ENCODE measurements around the gene C19orf25. TPM values are rescaled to one million over a fixed set of nuclear protein-coding genes. Genes with fewer than 3 reads are reported as not detected.
"Not testable (repeated sequence)": the region's sequence is repeated elsewhere in the genome, so short reads cannot be mapped to it uniquely, and the experiment has no call there.

Gene C19orf25
- total RNA-seq, 4 donors from 2014 or later = 21.6 to 43.6 (median 29.8) TPM

DNA sequence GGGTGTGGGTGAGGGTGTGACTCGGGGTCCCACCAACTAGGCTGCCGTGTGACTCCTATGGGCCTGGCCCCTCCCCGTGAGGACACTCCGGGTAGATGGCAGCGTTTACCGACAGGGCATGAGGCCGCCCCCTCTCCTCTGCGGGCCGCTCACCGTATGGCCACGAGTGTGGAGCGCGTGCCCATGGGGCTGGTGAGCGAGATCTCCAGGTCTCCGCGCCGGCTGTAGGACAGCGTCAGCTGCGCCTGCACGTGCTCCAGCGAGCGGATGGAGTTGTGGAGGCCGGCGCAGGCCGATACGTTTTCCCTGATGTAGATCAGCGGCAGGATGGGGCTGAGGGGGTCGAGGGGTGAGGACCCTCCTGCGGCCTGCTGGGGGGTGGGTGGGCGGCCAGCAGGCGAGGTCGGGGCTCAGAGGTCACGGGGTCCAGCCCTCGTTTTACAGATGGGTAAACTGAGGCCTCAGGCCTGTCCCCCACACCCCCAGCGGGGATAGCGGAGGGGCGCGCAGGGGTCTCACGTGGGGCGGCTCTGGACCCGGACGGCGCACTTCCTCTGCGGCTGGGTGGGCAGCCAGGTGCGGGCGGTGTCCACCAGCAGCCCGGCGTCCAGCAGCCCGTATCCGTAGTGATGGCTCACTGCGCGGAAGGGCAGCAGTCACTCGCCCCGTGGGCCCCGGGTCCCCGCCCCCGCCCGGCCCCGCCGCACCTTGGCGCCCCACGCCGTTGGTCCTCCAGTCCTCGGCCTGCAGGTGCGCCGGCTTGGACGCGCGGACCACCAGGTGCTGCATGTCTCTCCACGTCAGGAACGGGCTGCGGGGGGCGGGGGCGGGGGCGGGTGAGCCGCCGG lies 4.3 kb upstream of the C19orf25 start:
- intact Hi-C loops (cut with DNase I) = no loop called here
- DNase-seq (ENCODE audit: extremely low spot score) = no peak
- TF ChIP-seq POLR2AphosphoS5 (IDR thresholded peaks at IDR 0.05) (no peak), POLR2A (IDR thresholded peaks at IDR 0.05; ENCODE audit: low read depth) (no peak), EP300 (IDR thresholded peaks at IDR 0.05) (no peak)
- TF ChIP-seq, protein P1, sequence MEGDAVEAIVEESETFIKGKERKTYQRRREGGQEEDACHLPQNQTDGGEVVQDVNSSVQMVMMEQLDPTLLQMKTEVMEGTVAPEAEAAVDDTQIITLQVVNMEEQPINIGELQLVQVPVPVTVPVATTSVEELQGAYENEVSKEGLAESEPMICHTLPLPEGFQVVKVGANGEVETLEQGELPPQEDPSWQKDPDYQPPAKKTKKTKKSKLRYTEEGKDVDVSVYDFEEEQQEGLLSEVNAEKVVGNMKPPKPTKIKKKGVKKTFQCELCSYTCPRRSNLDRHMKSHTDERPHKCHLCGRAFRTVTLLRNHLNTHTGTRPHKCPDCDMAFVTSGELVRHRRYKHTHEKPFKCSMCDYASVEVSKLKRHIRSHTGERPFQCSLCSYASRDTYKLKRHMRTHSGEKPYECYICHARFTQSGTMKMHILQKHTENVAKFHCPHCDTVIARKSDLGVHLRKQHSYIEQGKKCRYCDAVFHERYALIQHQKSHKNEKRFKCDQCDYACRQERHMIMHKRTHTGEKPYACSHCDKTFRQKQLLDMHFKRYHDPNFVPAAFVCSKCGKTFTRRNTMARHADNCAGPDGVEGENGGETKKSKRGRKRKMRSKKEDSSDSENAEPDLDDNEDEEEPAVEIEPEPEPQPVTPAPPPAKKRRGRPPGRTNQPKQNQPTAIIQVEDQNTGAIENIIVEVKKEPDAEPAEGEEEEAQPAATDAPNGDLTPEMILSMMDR (IDR thresholded peaks at IDR 0.05) = no peak
- 88% methylated on average over 21 of the region's 77 CpGs for WGBS
- peaks cover 8 to 13% (median 12%) of the 10 kb centered on the region in 4 donors for H3K4me1 ChIP-seq
- no peak overlapping the region for H3K27ac ChIP-seq (replicated peaks in 1 of 4)
- H3K4me3 ChIP-seq = no peak overlapping the region
- H3K9me3 ChIP-seq = no peaks in the 10 kb centered on the region
- no peaks in the 10 kb centered on the region for H3K27me3 ChIP-seq
- no peaks in the 10 kb centered on the region for H3K36me3 ChIP-seq

DNA sequence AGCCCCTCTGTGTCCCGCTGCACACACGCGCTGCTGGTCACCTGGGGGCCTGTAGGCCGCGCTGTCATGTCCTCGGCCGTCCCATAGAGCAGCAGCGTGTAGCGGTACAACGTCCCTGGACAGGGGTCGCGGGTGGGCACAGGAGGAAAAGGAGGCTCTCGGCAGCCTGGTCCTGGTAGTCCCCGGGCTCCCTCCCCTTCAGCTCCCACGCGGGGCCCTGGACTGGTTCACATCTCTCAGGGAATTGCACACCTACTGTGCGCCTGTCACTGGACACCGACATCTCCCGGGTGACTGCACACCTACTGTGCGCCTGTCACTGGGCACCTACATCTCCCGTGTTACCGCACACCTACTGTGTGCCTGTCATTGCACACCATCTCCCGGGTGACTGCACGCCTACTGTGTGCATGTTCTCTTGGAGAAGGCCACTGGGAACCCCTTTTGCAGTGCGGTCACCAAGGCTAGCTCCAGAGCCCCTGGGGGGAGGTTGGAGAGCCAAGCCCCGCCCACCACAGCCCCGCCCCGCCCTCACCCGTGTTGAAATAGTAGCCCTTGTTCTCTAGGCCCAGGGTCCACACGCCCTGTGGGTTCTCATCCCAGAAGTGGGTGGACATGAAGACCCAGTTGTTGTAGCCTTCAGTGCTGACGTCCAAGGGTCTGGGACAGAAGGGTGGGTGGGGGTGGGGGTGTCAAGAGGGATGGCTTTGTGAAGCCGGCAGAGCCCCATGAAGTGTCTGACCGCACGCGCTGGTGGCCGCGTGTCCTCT lies 3.5 kb upstream of the C19orf25 start:
- 79% methylated on average over 14 of the region's 37 CpGs for WGBS
- Histone ChIP-seq H3K4me1 (peaks cover 15 to 21% (median 20%) of the 10 kb centered on the region in 4 donors), H3K4me3 (no peak overlapping the region), H3K36me3 (no peaks in the 10 kb centered on the region), H3K27me3 (no peaks in the 10 kb centered on the region), H3K9me3 (no peaks in the 10 kb centered on the region), H3K27ac (replicated peaks in 1 of 4) (no peak overlapping the region)
- DNase-seq (ENCODE audit: extremely low spot score) = no peak
- TF ChIP-seq POLR2A (IDR thresholded peaks at IDR 0.05; ENCODE audit: low read depth) (no peak), POLR2AphosphoS5 (IDR thresholded peaks at IDR 0.05) (no peak), EP300 (IDR thresholded peaks at IDR 0.05) (no peak)
- TF ChIP-seq, protein P1 (IDR thresholded peaks at IDR 0.05) = no peak
- intact Hi-C loops (cut with DNase I) = no loop called here

DNA sequence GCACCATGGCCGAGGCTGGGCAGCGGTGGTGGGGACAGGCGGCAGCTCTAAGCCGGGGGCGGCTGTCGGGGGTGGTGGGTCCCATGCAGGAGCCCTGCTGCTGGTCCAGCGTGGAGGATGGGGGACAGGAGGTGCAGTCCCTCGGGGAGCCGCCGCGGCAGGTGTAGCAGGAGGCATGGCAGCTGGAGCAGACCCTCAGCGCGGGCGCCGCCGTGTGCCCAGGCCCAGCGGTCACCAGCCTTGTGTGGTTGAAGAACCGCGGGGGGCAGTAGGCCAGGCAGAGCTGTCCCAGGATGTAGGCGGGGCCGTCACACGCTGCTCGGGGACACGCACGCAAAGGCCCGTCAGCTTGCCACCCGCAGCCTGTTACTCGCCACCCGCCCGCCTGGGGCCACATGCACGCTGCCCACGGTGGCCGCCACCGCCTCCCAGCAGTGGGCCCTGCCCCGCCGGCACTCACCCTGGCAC lies 2.9 kb upstream of the C19orf25 start:
- H3K4me1 ChIP-seq = peaks cover 15 to 27% (median 27%) of the 10 kb centered on the region in 4 donors
- WGBS = 92% methylated on average over 14 of the region's 36 CpGs
- TF ChIP-seq, protein P1 (IDR thresholded peaks at IDR 0.05) = no peak
- TF ChIP-seq POLR2AphosphoS5 (IDR thresholded peaks at IDR 0.05) (no peak), EP300 (IDR thresholded peaks at IDR 0.05) (no peak), POLR2A (IDR thresholded peaks at IDR 0.05; ENCODE audit: low read depth) (no peak)
- no peak overlapping the region for H3K4me3 ChIP-seq
- no peak overlapping the region for H3K27ac ChIP-seq (replicated peaks in 1 of 4)
- H3K36me3 ChIP-seq = peaks cover 0 to 5% (median 0%) of the 10 kb centered on the region in 4 donors
- no peaks in the 10 kb centered on the region for H3K9me3 ChIP-seq
- no peaks in the 10 kb centered on the region for H3K27me3 ChIP-seq
- intact Hi-C loops (cut with DNase I) = no loop called here
- DNase-seq (ENCODE audit: extremely low spot score) = no peak

DNA sequence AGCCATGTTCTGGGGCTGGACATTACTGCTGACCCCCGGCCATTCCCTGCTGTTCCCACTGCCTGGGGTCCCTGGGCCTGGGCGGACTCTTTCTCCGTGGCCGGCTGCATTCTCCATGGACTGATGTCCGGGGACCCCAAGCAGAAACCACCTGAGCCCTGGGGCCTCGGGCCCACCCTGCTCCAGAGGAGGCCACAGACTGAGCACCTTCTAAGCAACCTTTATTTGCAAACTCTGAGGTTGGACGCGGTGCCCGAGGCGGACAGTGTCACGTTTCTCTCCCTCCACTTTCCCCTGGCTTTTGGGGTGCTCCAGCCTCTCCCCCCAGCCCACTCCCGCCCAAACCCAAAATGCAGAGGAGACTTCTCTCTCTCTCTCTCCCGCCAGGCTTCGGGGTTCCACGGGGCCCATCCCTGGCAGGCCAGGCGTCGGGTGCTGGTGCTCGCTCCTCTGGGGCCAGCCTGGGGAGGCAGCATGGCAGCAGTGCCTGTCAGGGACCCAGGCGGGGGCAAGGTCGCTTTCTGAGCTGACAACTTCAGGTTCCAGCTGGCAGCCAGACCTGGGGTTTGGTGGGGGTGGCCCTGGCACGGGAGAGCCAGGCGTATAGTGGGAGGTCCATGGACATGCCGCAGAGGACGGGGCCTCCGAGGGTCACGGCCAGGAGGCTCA lies 2.3 kb upstream of the C19orf25 start:
- Histone ChIP-seq H3K27me3 (no peaks in the 10 kb centered on the region), H3K4me3 (no peak overlapping the region), H3K27ac (replicated peaks in 1 of 4) (no peak overlapping the region), H3K4me1 (peaks cover 15 to 30% (median 28%) of the 10 kb centered on the region in 4 donors), H3K9me3 (no peaks in the 10 kb centered on the region), H3K36me3 (peaks cover 0 to 11% (median under 1%) of the 10 kb centered on the region in 4 donors)
- 89% methylated on average over 19 of the region's 26 CpGs for WGBS
- DNase-seq (ENCODE audit: extremely low spot score) = no peak
- no peak for TF ChIP-seq EP300 (IDR thresholded peaks at IDR 0.05)
- no peak for TF ChIP-seq POLR2A (IDR thresholded peaks at IDR 0.05; ENCODE audit: low read depth)
- no peak for TF ChIP-seq POLR2AphosphoS5 (IDR thresholded peaks at IDR 0.05)
- TF ChIP-seq, protein P1 (IDR thresholded peaks at IDR 0.05) = no peak
- intact Hi-C loops (cut with DNase I) = no loop called here

GRCh38 chr19:1477056-1477455 lies 2.0 kb downstream of the C19orf25 start:
- H3K27ac ChIP-seq (replicated peaks in 1 of 4); H3K9me3 ChIP-seq; intact Hi-C loops (cut with DNase I); H3K4me3 ChIP-seq; DNase-seq (ENCODE audit: extremely low spot score): not testable (repeated sequence)
- Histone ChIP-seq H3K4me1 (peaks cover 22 to 60% (median 50%) of the 10 kb centered on the region in 4 donors), H3K36me3 (peaks cover 0 to 37% (median 16%) of the 10 kb centered on the region in 4 donors), H3K27me3 (peaks cover 2 to 37% (median 14%) of the 10 kb centered on the region in 4 donors)
- WGBS = 88% methylated on average over 9 of the region's 9 CpGs

Measured in esophagus muscularis mucosa (tissue), 4 donors.